Keratinocyte (primary cell): ENCODE results near the gene SIGLEC5. TPM values are rescaled to one million over a fixed set of nuclear protein-coding genes. Genes with fewer than 3 reads are reported as not detected.

Experiments used
- DNase-seq: peaks from one replicate; pipeline ENCODE4 v3.0.0-alpha.2; 2011; ENCODE audit warnings: low read depth, missing footprints, low spot score
- FAIRE-seq: peaks from 2 replicates; lab custom pipeline; 2011; peaks lifted over from hg19 to GRCh38; lab: Jason Lieb, UNC
- H2AFZ ChIP-seq: 2 replicates; pipeline ENCODE4 v1.6.0; 2012; ENCODE audit warnings: low read length, control low read depth, inconsistent platforms; ENCODE audit not compliant: control insufficient read depth
- H3K27ac ChIP-seq: 2 replicates; pipeline ENCODE4 v1.5.1; 2011; ENCODE audit warnings: low read length; ENCODE audit not compliant: control insufficient read depth, insufficient read depth
- H3K27me3 ChIP-seq: 3 replicates; pipeline ENCODE4 v1.6.0; 2011; ENCODE audit warnings: low read length; ENCODE audit not compliant: control insufficient read depth, insufficient read depth; ENCODE audit errors: extremely low read depth
- H3K36me3 ChIP-seq, 2 experiments: 2 replicates in 1 of 2; 3 replicates in 1 of 2; pipeline ENCODE4 v1.5.1; 2011; ENCODE audit warnings: low read length in 2 of 2, mild to moderate bottlenecking in 1 of 2; ENCODE audit not compliant: control insufficient read depth in 2 of 2, insufficient read depth in 2 of 2; ENCODE audit errors: extremely low read depth in 1 of 2
- H3K4me1 ChIP-seq: 3 replicates; pipeline ENCODE4 v1.5.1; 2011; ENCODE audit warnings: low read length; ENCODE audit not compliant: control insufficient read depth, insufficient read depth; ENCODE audit errors: extremely low read depth
- H3K4me2 ChIP-seq: 3 replicates; pipeline ENCODE4 v1.6.0; 2011; ENCODE audit warnings: low read depth, low read length; ENCODE audit not compliant: control insufficient read depth, insufficient read depth; ENCODE audit errors: extremely low read depth
- H3K4me3 ChIP-seq, 3 experiments: fragments of 200-600 bp in 1 of 3; sonication (generic) in 1 of 3; 2 replicates in 2 of 3; 3 replicates in 1 of 3; pipeline ENCODE4 v1.5.1; 2011 to 2016; ENCODE audit warnings: low read length in 3 of 3, mild to moderate bottlenecking in 3 of 3, control low read depth in 2 of 3, inconsistent platforms in 1 of 3, low read depth in 1 of 3, mixed read lengths in 1 of 3, mixed run types in 1 of 3, moderate library complexity in 1 of 3; ENCODE audit not compliant: control insufficient read depth in 2 of 3, insufficient read depth in 2 of 3; ENCODE audit errors: extremely low read depth in 1 of 3
- H3K79me2 ChIP-seq: 2 replicates; pipeline ENCODE4 v1.6.0; 2012; ENCODE audit warnings: low read length; ENCODE audit not compliant: control insufficient read depth, insufficient read depth
- H3K9ac ChIP-seq: 3 replicates; pipeline ENCODE4 v1.6.0; 2011; ENCODE audit warnings: low read length; ENCODE audit not compliant: control insufficient read depth, insufficient read depth; ENCODE audit errors: extremely low read depth
- H3K9me1 ChIP-seq: 3 replicates; pipeline ENCODE4 v1.6.0; 2011; ENCODE audit warnings: low read length; ENCODE audit not compliant: control insufficient read depth, insufficient read depth; ENCODE audit errors: extremely low read depth
- H3K9me3 ChIP-seq: 2 replicates; pipeline ENCODE4 v1.5.1; 2012; ENCODE audit warnings: low read depth, low read length; ENCODE audit not compliant: control insufficient read depth
- H4K20me1 ChIP-seq: 3 replicates; pipeline ENCODE4 v1.6.0; 2011; ENCODE audit warnings: low read length; ENCODE audit not compliant: control insufficient read depth, insufficient read depth; ENCODE audit errors: extremely low read depth
- CTCF ChIP-seq, 3 experiments: IDR thresholded peaks in 1 of 3; conservative IDR thresholded peaks in 1 of 3; optimal IDR thresholded peaks in 1 of 3; 2 replicates in 2 of 3; 3 replicates in 1 of 3; pipeline versions ENCODE3 to v1.5.1; 2011; ENCODE audit warnings: low read length in 3 of 3, mild to moderate bottlenecking in 3 of 3, moderate library complexity in 2 of 3, control low read depth in 1 of 3, inconsistent platforms in 1 of 3; ENCODE audit not compliant: insufficient read depth in 2 of 3; ENCODE audit errors: extremely low read depth in 1 of 3
- EZH2 ChIP-seq: IDR thresholded peaks from one replicate; pipeline ENCODE4 v1.6.1; 2012; ENCODE audit warnings: inconsistent platforms, mild to moderate bottlenecking, low read length, moderate library complexity
- dilution Hi-C: fragments of 300-500 bp; cut with MboI; formaldehyde crosslinking; loops from one replicate; pipeline ENCODE4 v1.7.0; 2020; ENCODE audit warnings: low sequenced_read_pairs; ENCODE audit not compliant: extremely low pct_ligation_motif_present
- polyA plus RNA-seq, 5 experiments: library from polyadenylated mRNA; depleted of rRNA in 3 of 5; stranded (reverse) in 3 of 5; stranded (forward) in 1 of 5; unstranded in 1 of 5; fragments of >200 nt; gene quantifications; 1 replicate in 1 of 5; 2 replicates in 3 of 5; 3 replicates in 1 of 5; pipeline versions ENCODE4 v1.2.1 to v1.2.3, GENCODE V29; 2011 to 2012; ENCODE audit warnings: missing spikeins in 2 of 5, low read depth in 1 of 5, low replicate concordance in 1 of 5

SIGLEC5 gene
- polyA plus RNA-seq, 1 donor (not counting 4 experiments of a cell fraction or from before 2014, with no cell fraction given): not detected

- Histone ChIP-seq H3K4me3 (no peak overlapping the region), H3K36me3 (no peaks in the 10 kb centered on the region), H3K79me2 (no peaks in the 10 kb centered on the region), H3K4me2 (no peak overlapping the region), H4K20me1 (no peaks in the 10 kb centered on the region), H3K9me1 (no peaks in the 10 kb centered on the region), H3K27me3 (no peaks in the 10 kb centered on the region), H3K27ac (no peak overlapping the region), H3K9ac (no peak overlapping the region), H2AFZ (no peak overlapping the region), H3K9me3 (no peaks in the 10 kb centered on the region), H3K4me1 (no peaks in the 10 kb centered on the region)
- DNase-seq (no peak), FAIRE-seq (no peak)
- dilution Hi-C loops: no loop called here
- TF ChIP-seq EZH2: no peak
- TF ChIP-seq CTCF (optimal IDR thresholded peaks at IDR 0.05 in 1 of 3, IDR thresholded peaks at IDR 0.05 in 1 of 3, conservative IDR thresholded peaks at IDR 0.05 in 1 of 3; ENCODE audit: extremely low read depth in 1 of 3, insufficient read depth in 2 of 3, low read length in 3 of 3): no peak
Observed at GRCh38 chr19:51652266-51652665, 22.1 kb upstream of the SIGLEC5 start.

GRCh38 chr19:51651216-51651846 lies 21.1 kb upstream of the SIGLEC5 start:
- no peak overlapping the region for H3K9ac ChIP-seq
- H3K9me1 ChIP-seq: no peaks in the 10 kb centered on the region
- H3K4me3 ChIP-seq: no peak overlapping the region
- H3K27ac ChIP-seq: no peak overlapping the region
- no peak for DNase-seq
- H3K4me1 ChIP-seq: no peaks in the 10 kb centered on the region
- H3K4me2 ChIP-seq: no peak overlapping the region
- no peaks in the 10 kb centered on the region for H3K27me3 ChIP-seq
- H4K20me1 ChIP-seq: no peaks in the 10 kb centered on the region
- no peaks in the 10 kb centered on the region for H3K9me3 ChIP-seq
- dilution Hi-C loops: no loop called here
- FAIRE-seq: no peak
- no peak overlapping the region for H2AFZ ChIP-seq
- H3K36me3 ChIP-seq: no peaks in the 10 kb centered on the region
- H3K79me2 ChIP-seq: no peaks in the 10 kb centered on the region
- TF ChIP-seq EZH2 (no peak), CTCF (optimal IDR thresholded peaks at IDR 0.05 in 1 of 3, IDR thresholded peaks at IDR 0.05 in 1 of 3, conservative IDR thresholded peaks at IDR 0.05 in 1 of 3; ENCODE audit: extremely low read depth in 1 of 3, insufficient read depth in 2 of 3, low read length in 3 of 3) (no peak)
